Mesenchymal stem cell (in vitro differentiated cells and primary cell): Measurements from ENCODE around the gene ELF3.

Experiments
- DNase-seq: peaks from one replicate; pipeline ENCODE4 v3.0.0-alpha.2; 2013
- H2AFZ ChIP-seq: one replicate; pipeline ENCODE4 v1.6.1; 2013; ENCODE audit warnings: low read depth, mild to moderate bottlenecking, control low read depth, inconsistent platforms, low read length, moderate library complexity
- H2AK5ac ChIP-seq: 2 replicates; pipeline ENCODE4 v1.6.1; 2013; ENCODE audit warnings: low read length, moderate library complexity, mild to moderate bottlenecking, inconsistent platforms; ENCODE audit not compliant: severe bottlenecking
- H2BK120ac ChIP-seq: one replicate; pipeline ENCODE4 v1.6.1; 2013; ENCODE audit warnings: low read depth, mild to moderate bottlenecking, inconsistent platforms, low read length, moderate library complexity
- H2BK12ac ChIP-seq, 2 experiments: one replicate each; pipeline ENCODE4 v1.6.1; 2013; ENCODE audit warnings: inconsistent platforms in 2 of 2, low read length in 2 of 2, mild to moderate bottlenecking in 2 of 2, moderate library complexity in 2 of 2, control low read depth in 1 of 2
- H2BK15ac ChIP-seq: one replicate; pipeline ENCODE4 v1.6.1; 2013; ENCODE audit warnings: mild to moderate bottlenecking, low read depth, inconsistent platforms; ENCODE audit not compliant: poor library complexity, severe bottlenecking
- H2BK5ac ChIP-seq: 2 replicates; pipeline ENCODE4 v1.6.1; 2013; ENCODE audit warnings: low read depth, mild to moderate bottlenecking, low read length, control low read depth, inconsistent platforms; ENCODE audit not compliant: poor library complexity, severe bottlenecking
- H3K14ac ChIP-seq, 2 experiments: one replicate each; pipeline ENCODE4 v1.6.1; 2013; ENCODE audit warnings: inconsistent platforms in 2 of 2, low read length in 2 of 2, control low read depth in 1 of 2, mild to moderate bottlenecking in 1 of 2, moderate library complexity in 1 of 2
- H3K18ac ChIP-seq, 2 experiments: one replicate each; pipeline ENCODE4 v1.6.1; 2013; ENCODE audit warnings: inconsistent platforms in 2 of 2, low read length in 2 of 2, control low read depth in 1 of 2, low read depth in 1 of 2, mild to moderate bottlenecking in 1 of 2
- H3K23ac ChIP-seq, 2 experiments: one replicate each; pipeline ENCODE4 v1.6.1; 2013; ENCODE audit warnings: inconsistent platforms in 2 of 2, low read length in 2 of 2, mild to moderate bottlenecking in 2 of 2, moderate library complexity in 2 of 2, control low read depth in 1 of 2
- H3K27ac ChIP-seq: 2 replicates; pipeline ENCODE4 v1.5.1; 2013; ENCODE audit warnings: mild to moderate bottlenecking, moderate library complexity, low read length, control low read depth, inconsistent platforms; ENCODE audit not compliant: poor library complexity, severe bottlenecking
- H3K27me3 ChIP-seq, 2 experiments: 2 replicates each; pipeline versions ENCODE4 v1.6.1 to v1.7.0; 2013; ENCODE audit warnings: low read length in 2 of 2, mild to moderate bottlenecking in 2 of 2, moderate library complexity in 2 of 2, control low read depth in 1 of 2, inconsistent platforms in 1 of 2; ENCODE audit not compliant: control insufficient read depth in 1 of 2, insufficient read depth in 1 of 2
- H3K36me3 ChIP-seq, 2 experiments: 2 replicates each; pipeline versions ENCODE4 v1.6.1 to v1.7.0; 2013; ENCODE audit warnings: low read length in 2 of 2, control low read depth in 1 of 2, inconsistent platforms in 1 of 2, low read depth in 1 of 2, mild to moderate bottlenecking in 1 of 2; ENCODE audit not compliant: insufficient read depth in 2 of 2, control insufficient read depth in 1 of 2
- H3K4ac ChIP-seq, 2 experiments: one replicate each; pipeline ENCODE4 v1.6.1; 2013; ENCODE audit warnings: inconsistent platforms in 2 of 2, low read length in 2 of 2, mild to moderate bottlenecking in 2 of 2, moderate library complexity in 2 of 2, control low read depth in 1 of 2, low read depth in 1 of 2
- H3K4me1 ChIP-seq: 2 replicates; pipeline ENCODE4 v1.6.1; 2013; ENCODE audit warnings: low read depth, low read length, control low read depth; ENCODE audit not compliant: control insufficient read depth, insufficient read depth
- H3K4me2 ChIP-seq: 2 replicates; pipeline ENCODE4 v1.6.1; 2013; ENCODE audit warnings: low read length, mild to moderate bottlenecking, inconsistent platforms; ENCODE audit not compliant: poor library complexity, severe bottlenecking
- H3K4me3 ChIP-seq, 2 experiments: 2 replicates each; pipeline versions ENCODE4 v1.5.1 to v1.7.0; 2013; ENCODE audit warnings: low read length in 2 of 2, mild to moderate bottlenecking in 2 of 2, control low read depth in 1 of 2, low read depth in 1 of 2; ENCODE audit not compliant: insufficient read depth in 1 of 2
- H3K79me1 ChIP-seq: replicated peaks from 2 replicates; pipeline ENCODE4 v1.6.1; 2013; ENCODE audit warnings: mild to moderate bottlenecking, control low read depth, low read length, inconsistent platforms; ENCODE audit not compliant: poor library complexity, severe bottlenecking
- H3K9ac ChIP-seq: 2 replicates; pipeline ENCODE4 v1.7.0; 2013; ENCODE audit warnings: mild to moderate bottlenecking, low read length, moderate library complexity
- H3K9me3 ChIP-seq: 2 replicates; pipeline ENCODE4 v1.7.0; 2013; ENCODE audit warnings: mild to moderate bottlenecking, low read length; ENCODE audit not compliant: control insufficient read depth
- H4K8ac ChIP-seq: one replicate; pipeline ENCODE4 v1.6.1; 2013; ENCODE audit warnings: inconsistent platforms, mild to moderate bottlenecking, low read length, moderate library complexity
- H4K91ac ChIP-seq: one replicate; pipeline ENCODE4 v1.6.1; 2013; ENCODE audit warnings: mild to moderate bottlenecking, low read length, inconsistent platforms
- WGBS: methylation state at CpG from one replicate; pipeline ENCODE4 v1.1.7; 2013; ENCODE audit warnings: mixed read lengths; 5-methylcytosine and 5-hydroxymethylcytosine counted together

The ELF3 gene

GRCh38 chr1:202007805-202008489, 2.4 kb upstream of the ELF3 start:
- DNase-seq = peak; percentile 35
- H2BK15ac ChIP-seq = no peak overlapping the region
- H2BK120ac ChIP-seq = no peak overlapping the region
- H2AK5ac ChIP-seq = peak overlapping the region; percentile 76
- WGBS = 38% methylated on average over 10 of the region's 11 CpGs
- H3K27me3 ChIP-seq = peaks cover 0 to 4% of the 10 kb centered on the region in 2 experiments
- H3K18ac ChIP-seq = no peak overlapping the region
- no peak overlapping the region for H3K4me2 ChIP-seq
- no peak overlapping the region for H3K4ac ChIP-seq
- H2BK12ac ChIP-seq = no peak overlapping the region
- H4K91ac ChIP-seq = peak overlapping the region; percentile 35
- peaks cover 39 to 42% of the 10 kb centered on the region in 2 experiments for H3K36me3 ChIP-seq
- H2BK5ac ChIP-seq = no peak overlapping the region
- peak overlapping the region in 1 of 2 experiments; percentile 34 for H3K23ac ChIP-seq
- no peak overlapping the region for H3K27ac ChIP-seq
- H3K4me1 ChIP-seq = peaks cover 48% of the 10 kb centered on the region
- no peaks in the 10 kb centered on the region for H3K9me3 ChIP-seq
- H3K14ac ChIP-seq = no peak overlapping the region
- peak overlapping the region; percentile 19 for H4K8ac ChIP-seq
- peaks cover 6% of the 10 kb centered on the region for H3K79me1 ChIP-seq
- no peak overlapping the region for H3K9ac ChIP-seq
- H3K4me3 ChIP-seq = no peak overlapping the region
- no peak overlapping the region for H2AFZ ChIP-seq

DNA sequence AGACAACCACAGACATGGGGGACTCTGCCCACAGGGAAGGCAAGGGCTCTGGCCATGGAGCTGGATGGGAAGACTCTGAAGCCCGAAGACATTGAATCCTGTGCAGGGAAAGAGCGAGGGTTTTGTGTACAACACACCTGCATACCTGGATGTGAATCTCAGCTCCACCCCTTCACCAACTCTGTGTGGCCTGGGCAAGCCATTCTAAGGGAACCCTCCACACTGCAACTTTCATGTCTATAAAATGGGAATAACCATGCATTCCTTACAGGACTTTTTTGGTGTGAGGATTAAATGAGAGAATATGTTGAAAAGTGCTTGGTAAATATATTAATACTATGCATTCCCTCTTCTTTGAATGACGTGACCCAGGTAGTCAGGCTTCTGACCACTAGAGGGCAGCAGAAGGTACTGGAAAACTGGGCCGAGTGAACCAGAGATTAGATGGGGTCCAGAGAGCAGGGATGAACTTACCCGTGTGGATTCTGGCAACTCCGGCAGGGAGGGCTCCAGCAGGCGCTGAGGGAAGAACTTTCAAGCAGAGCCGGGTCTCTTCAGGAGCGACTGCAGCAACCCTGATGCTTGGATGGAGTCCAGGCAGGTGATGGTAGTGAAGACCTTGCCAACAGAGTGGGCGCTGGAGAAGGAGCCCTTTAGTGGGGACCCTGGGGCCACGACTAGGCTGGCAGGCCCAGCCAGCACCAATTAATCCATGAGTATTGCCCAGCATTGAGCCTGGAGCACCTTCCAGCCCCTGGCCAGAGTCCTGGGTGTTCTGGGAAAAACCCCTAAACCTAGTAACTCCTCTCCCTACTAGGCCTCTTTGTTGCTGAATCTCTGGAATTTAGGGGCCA, 834 bp upstream of the ELF3 start:
- H2BK15ac ChIP-seq = no peak overlapping the region

DNA sequence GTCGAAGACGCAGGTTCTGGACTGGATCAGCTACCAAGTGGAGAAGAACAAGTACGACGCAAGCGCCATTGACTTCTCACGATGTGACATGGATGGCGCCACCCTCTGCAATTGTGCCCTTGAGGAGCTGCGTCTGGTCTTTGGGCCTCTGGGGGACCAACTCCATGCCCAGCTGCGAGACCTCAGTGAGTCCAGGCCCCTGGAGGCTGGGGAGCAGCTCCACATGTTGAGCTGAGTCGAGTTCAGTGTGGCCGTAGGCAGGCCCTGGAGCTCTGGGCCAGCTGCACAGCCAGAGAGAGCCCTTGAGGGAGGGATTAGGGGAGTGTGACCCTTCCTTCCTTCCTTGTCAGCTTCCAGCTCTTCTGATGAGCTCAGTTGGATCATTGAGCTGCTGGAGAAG, 1.6 kb downstream of the ELF3 start:
- peaks cover 23% of the 10 kb centered on the region for H3K79me1 ChIP-seq
- no peak overlapping the region for H3K18ac ChIP-seq
- no peak overlapping the region for H2BK15ac ChIP-seq
- no peak overlapping the region for H4K91ac ChIP-seq
- peaks cover 0 to 4% of the 10 kb centered on the region in 2 experiments for H3K27me3 ChIP-seq
- peak overlapping the region; percentile 87 for H3K4me2 ChIP-seq
- peak overlapping the region; percentile 29 for H3K27ac ChIP-seq
- H3K9ac ChIP-seq = no peak overlapping the region
- no peak for DNase-seq
- no peak overlapping the region for H2AFZ ChIP-seq
- H2BK120ac ChIP-seq = no peak overlapping the region
- H3K23ac ChIP-seq = no peak overlapping the region
- peak overlapping the region in 1 of 2 experiments; percentile 41 for H3K4me3 ChIP-seq
- no peak overlapping the region for H2BK12ac ChIP-seq
- H3K14ac ChIP-seq = no peak overlapping the region
- no peak overlapping the region for H2BK5ac ChIP-seq
- H3K9me3 ChIP-seq = no peaks in the 10 kb centered on the region
- H3K4ac ChIP-seq = no peak overlapping the region
- H3K4me1 ChIP-seq = peaks cover 62% of the 10 kb centered on the region
- H3K36me3 ChIP-seq = peaks cover 7 to 49% of the 10 kb centered on the region in 2 experiments
- H4K8ac ChIP-seq = no peak overlapping the region
- no peak overlapping the region for H2AK5ac ChIP-seq
- WGBS = 96% methylated on average over 11 of the region's 11 CpGs

More for the DNA sequence above, 834 bp upstream of the ELF3 start:
- Histone ChIP-seq H3K4ac (peak overlapping the region in 1 of 2 experiments; percentile 21), H3K4me3 (no peak overlapping the region), H3K36me3 (peaks cover 26 to 42% of the 10 kb centered on the region in 2 experiments), H3K9me3 (no peaks in the 10 kb centered on the region), H4K91ac (no peak overlapping the region), H3K4me1 (peaks cover 59% of the 10 kb centered on the region), H3K23ac (no peak overlapping the region), H3K27ac (peak overlapping the region; percentile 99), H3K14ac (no peak overlapping the region), H3K79me1 (peaks cover 15% of the 10 kb centered on the region), H2BK120ac (no peak overlapping the region), H4K8ac (no peak overlapping the region), H3K18ac (no peak overlapping the region), H3K27me3 (peaks cover 0 to 4% of the 10 kb centered on the region in 2 experiments), H3K9ac (no peak overlapping the region), H2AK5ac (peak overlapping the region; percentile 97), H2BK5ac (peak overlapping the region; percentile 92), H2BK12ac (no peak overlapping the region), H2AFZ (no peak overlapping the region), H3K4me2 (peak overlapping the region; percentile 41)
- 24% methylated on average over 11 of the region's 11 CpGs for WGBS
- DNase-seq = peak; percentile 78
